Sigmoid colon (tissue), 7 donors: ENCODE data around the gene SLF2. TPM values are rescaled to one million over a fixed set of nuclear protein-coding genes. Genes with fewer than 3 reads are reported as not detected.
A peak's percentile ranks its signal among the peaks of the same experiment; 100 is the strongest.

ENCODE experiments used
- DNase-seq: peaks from one replicate; pipeline ENCODE4 v3.0.0-alpha.2; 2019
- H3K27ac ChIP-seq, 4 donors: fragments of 200-600 bp; sonication (generic); one replicate each; pipeline ENCODE4 v1.5.1; 2016 to 2019; ENCODE audit warnings: mild to moderate bottlenecking in 1 of 4
- H3K27me3 ChIP-seq, 3 donors: fragments of 200-600 bp; sonication (generic); one replicate each; pipeline ENCODE4 v1.5.1; 2019; ENCODE audit warnings: mild to moderate bottlenecking in 1 of 3
- H3K36me3 ChIP-seq, 4 donors: fragments of 200-600 bp; sonication (generic); one replicate each; pipeline ENCODE4 v1.5.1; 2016 to 2019
- H3K4me1 ChIP-seq, 4 donors: fragments of 200-600 bp; sonication (generic); one replicate each; pipeline ENCODE4 v1.5.1; 2017 to 2019
- H3K4me3 ChIP-seq, 4 donors: fragments of 200-600 bp; sonication (generic); one replicate each; pipeline ENCODE4 v1.5.1; 2017 to 2019; ENCODE audit warnings: mild to moderate bottlenecking in 2 of 4, moderate library complexity in 1 of 4
- H3K9me3 ChIP-seq, 4 donors: fragments of 200-600 bp in 3 of 4; sonication (generic) in 3 of 4; one replicate each; pipeline versions ENCODE4 v1.5.1 to v1.6.1; 2013 to 2019
- EP300 ChIP-seq, 4 donors: sonication (generic); formaldehyde crosslinking; IDR thresholded peaks; one replicate each; pipeline ENCODE4 v1.6.1; 2017; ENCODE audit warnings: antibody characterized with exemption in 4 of 4
- POLR2A ChIP-seq, 2 donors: fragments of 450-650 bp; IDR thresholded peaks; one replicate each; pipeline ENCODE4 v1.6.1; 2016; ENCODE audit warnings: antibody characterized with exemption in 2 of 2, mild to moderate bottlenecking in 2 of 2, moderate library complexity in 2 of 2
- POLR2AphosphoS5 ChIP-seq, 4 donors: sonication (generic); formaldehyde crosslinking; IDR thresholded peaks; one replicate each; pipeline ENCODE4 v1.6.1; 2017; ENCODE audit warnings: antibody characterized with exemption in 4 of 4
- WGBS, 2 donors: extraction: QIAGEN DNeasy Blood & Tissue Kit; methylation state at CpG; one replicate each; pipeline ENCODE4 v1.1.7; 2013; 5-methylcytosine and 5-hydroxymethylcytosine counted together
- intact Hi-C: fragments of 100-400 bp; cut with DNase I; formaldehyde crosslinking; loops from one replicate; pipeline ENCODE4 v1.15.1; 2023
- polyA plus RNA-seq, 3 donors: library from polyadenylated mRNA; stranded (reverse); fragments of 200-250 nt; gene quantifications; one replicate each; pipeline ENCODE4 v1.2.3, GENCODE V29; 2013
- total RNA-seq, 4 donors: library from RNA; depleted of rRNA; stranded (reverse); fragments of >200 nt; gene quantifications; one replicate each; pipeline ENCODE4 v1.1.0, GENCODE V29; 2016
- TF ChIP-seq, protein P1 (sequence below), 4 experiments: fragments of 450-650 bp in 3 of 4; fragments of 200-600 bp in 1 of 4; IDR thresholded peaks; one replicate each; pipeline ENCODE4 v1.5.1; 2016 to 2019; ENCODE audit warnings: antibody characterized with exemption in 4 of 4, mild to moderate bottlenecking in 3 of 4, moderate library complexity in 2 of 4
- donor health status: healthy with polysubstance abuse.
- donor health status: Bipolar disorder and iron deficiency.
- donor health status: healthy.

The SLF2 gene
- total and polyA plus RNA-seq, 7 donors: 3.2 to 49.9 (median 31.8) TPM

DNA sequence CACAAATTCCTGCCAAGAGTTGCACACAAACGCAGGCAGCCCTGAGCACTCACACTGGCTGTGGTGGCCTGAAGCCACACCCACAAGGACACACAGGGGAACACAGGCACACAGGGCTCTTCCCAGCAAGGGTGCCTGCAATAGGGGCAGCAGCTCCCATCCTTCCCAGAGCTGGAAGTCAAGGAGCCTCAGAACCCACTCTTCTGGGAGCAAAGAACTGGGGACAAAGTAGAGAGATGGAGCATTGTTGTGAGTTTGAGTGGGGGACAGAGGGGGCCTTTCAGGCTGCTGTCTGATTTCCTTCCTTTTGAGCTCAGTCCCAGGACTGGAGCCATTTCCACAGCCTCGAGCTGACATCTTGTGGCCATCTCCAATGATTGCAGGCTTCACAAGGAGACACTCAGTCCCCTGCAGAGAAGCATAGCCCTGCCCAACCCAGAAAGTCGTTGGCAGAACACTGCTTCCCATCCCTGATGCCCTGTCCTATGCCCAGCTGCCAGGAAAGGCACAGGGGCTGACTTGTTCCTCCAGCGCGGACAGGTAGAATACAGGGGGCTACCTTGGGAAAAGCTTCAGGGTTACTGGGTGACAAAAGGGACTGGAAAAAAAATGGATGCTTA, 34.4 kb upstream of the SLF2 start:
- 8 to 18% methylated on average over 5 of the region's 5 CpGs for WGBS, 2 donors
- Histone ChIP-seq H3K36me3 (no peaks in the 10 kb centered on the region), H3K4me3 (no peak overlapping the region), H3K27me3 (peaks cover 2 to 35% (median 34%) of the 10 kb centered on the region in 3 donors), H3K4me1 (no peaks in the 10 kb centered on the region), H3K9me3 (no peaks in the 10 kb centered on the region), H3K27ac (no peak overlapping the region)
- intact Hi-C loops: no loop called here
- DNase-seq: no peak
- TF ChIP-seq, protein P1, sequence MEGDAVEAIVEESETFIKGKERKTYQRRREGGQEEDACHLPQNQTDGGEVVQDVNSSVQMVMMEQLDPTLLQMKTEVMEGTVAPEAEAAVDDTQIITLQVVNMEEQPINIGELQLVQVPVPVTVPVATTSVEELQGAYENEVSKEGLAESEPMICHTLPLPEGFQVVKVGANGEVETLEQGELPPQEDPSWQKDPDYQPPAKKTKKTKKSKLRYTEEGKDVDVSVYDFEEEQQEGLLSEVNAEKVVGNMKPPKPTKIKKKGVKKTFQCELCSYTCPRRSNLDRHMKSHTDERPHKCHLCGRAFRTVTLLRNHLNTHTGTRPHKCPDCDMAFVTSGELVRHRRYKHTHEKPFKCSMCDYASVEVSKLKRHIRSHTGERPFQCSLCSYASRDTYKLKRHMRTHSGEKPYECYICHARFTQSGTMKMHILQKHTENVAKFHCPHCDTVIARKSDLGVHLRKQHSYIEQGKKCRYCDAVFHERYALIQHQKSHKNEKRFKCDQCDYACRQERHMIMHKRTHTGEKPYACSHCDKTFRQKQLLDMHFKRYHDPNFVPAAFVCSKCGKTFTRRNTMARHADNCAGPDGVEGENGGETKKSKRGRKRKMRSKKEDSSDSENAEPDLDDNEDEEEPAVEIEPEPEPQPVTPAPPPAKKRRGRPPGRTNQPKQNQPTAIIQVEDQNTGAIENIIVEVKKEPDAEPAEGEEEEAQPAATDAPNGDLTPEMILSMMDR (IDR thresholded peaks at IDR 0.05): peak in 3 of 4 experiments; percentile 6 to 62 (median 43)
- no peak for TF ChIP-seq POLR2AphosphoS5 (IDR thresholded peaks at IDR 0.05)

DNA sequence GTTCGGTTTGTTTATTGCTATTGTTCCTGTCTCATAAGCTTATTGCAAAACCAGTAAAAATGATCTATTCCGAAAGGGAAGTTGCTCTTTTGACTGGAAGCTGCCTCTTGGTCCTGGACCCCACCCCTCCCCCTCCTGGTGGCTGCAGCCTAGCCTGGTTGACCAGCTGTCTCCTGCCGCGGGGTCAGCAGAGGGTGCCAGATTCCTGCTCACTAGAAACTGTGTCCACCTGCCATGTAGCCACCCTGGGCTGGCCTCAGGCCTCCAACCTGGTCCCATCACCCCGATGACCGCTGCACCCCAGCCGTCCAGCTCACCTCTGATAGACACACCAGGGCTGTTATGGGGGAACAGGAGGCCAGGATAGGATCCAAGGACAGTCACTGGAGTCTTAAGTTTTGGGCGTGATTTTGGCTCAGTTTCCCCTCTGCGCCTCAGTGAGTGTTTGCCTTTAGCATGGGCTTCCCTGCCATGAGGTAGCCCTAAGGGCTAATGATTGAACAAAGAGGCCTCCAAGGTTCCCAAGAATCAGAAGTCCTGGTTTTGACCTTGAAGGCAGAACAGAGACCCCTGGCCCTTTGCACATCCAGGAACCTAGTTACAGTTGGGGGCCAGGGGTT, 32.9 kb upstream of the SLF2 start:
- Histone ChIP-seq H3K4me1 (no peaks in the 10 kb centered on the region), H3K27me3 (peaks cover 2 to 22% (median 21%) of the 10 kb centered on the region in 3 donors), H3K36me3 (no peaks in the 10 kb centered on the region), H3K27ac (no peak overlapping the region), H3K9me3 (no peaks in the 10 kb centered on the region), H3K4me3 (no peak overlapping the region)
- DNase-seq: no peak
- 73 to 78% methylated on average over 9 of the region's 9 CpGs for WGBS, 2 donors
- intact Hi-C loops: no loop called here
- TF ChIP-seq, protein P1 (IDR thresholded peaks at IDR 0.05): no peak
- no peak for TF ChIP-seq POLR2AphosphoS5 (IDR thresholded peaks at IDR 0.05)

DNA sequence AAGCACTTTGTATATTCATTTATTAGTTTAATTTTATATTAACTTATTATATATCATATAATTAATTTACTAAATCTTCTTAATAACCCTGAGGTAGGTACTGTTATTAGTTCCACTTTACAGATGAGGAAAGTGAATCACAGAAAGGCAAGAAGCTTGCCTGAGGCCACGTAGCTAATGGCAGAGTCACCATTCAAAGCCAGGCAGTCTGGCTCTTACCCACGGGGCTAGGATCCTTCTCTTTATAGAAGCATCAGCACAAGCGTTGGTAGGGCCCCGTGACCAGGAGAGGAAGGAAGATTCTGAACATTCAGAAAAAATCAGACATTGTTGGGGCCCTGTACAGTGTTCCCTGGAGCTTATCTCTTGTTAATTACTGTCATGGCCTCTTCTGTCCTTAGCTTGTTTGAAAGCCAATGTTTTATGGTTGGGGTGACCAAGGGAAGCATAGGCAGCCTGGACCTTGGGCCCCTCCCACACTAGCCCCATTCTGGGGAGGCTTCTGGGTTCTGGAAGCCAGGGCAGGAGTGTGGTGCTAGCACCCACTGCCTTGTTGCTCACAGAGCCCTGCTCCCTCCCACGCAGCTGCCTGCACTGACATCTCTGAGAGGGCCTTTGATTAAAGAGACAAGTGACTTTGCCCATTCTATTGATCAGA, 31.1 kb upstream of the SLF2 start:
- no peaks in the 10 kb centered on the region for H3K36me3 ChIP-seq
- DNase-seq: no peak
- H3K4me3 ChIP-seq: no peak overlapping the region
- peaks cover 0 to 6% (median 0%) of the 10 kb centered on the region in 4 donors for H3K4me1 ChIP-seq
- intact Hi-C loops: no loop called here
- H3K27me3 ChIP-seq: peaks cover 2 to 7% (median 4%) of the 10 kb centered on the region in 3 donors
- H3K9me3 ChIP-seq: no peaks in the 10 kb centered on the region
- WGBS, 2 donors: 50 to 70% methylated on average over 5 of the region's 5 CpGs
- TF ChIP-seq, protein P1 (IDR thresholded peaks at IDR 0.05): no peak
- TF ChIP-seq POLR2A (IDR thresholded peaks at IDR 0.05): no peak
- no peak for TF ChIP-seq EP300 (IDR thresholded peaks at IDR 0.05)
- no peak for TF ChIP-seq POLR2AphosphoS5 (IDR thresholded peaks at IDR 0.05)
- no peak overlapping the region for H3K27ac ChIP-seq

DNA sequence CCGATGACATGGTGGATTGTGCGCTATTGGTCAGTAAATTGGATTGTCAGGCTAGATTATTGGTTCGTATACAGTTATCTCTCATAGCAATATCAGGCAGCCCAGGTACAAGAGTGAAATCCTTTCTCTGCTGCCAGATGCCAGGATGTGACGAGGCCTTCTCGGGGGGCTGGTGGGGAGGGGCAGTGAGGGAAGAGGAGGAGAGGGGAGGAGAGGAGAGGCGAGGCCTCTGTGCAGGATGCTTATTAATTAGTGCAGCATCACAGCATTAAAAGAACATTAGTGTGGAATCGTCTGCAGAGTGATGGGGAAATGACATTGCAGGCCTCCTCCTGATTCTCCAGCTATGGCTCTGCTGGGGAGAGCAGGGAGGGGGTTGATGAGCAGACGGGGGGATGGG, 30.5 kb upstream of the SLF2 start:
- intact Hi-C loops: no loop called here
- peaks cover 0 to 2% (median 1%) of the 10 kb centered on the region in 3 donors for H3K27me3 ChIP-seq
- H3K4me1 ChIP-seq: peaks cover 0 to 8% (median 0%) of the 10 kb centered on the region in 4 donors
- H3K27ac ChIP-seq: no peak overlapping the region
- TF ChIP-seq, protein P1 (IDR thresholded peaks at IDR 0.05): no peak
- TF ChIP-seq POLR2A (IDR thresholded peaks at IDR 0.05): no peak
- TF ChIP-seq POLR2AphosphoS5 (IDR thresholded peaks at IDR 0.05): no peak
- TF ChIP-seq EP300 (IDR thresholded peaks at IDR 0.05): no peak
- 74 to 75% methylated on average over 8 of the region's 8 CpGs for WGBS, 2 donors
- no peaks in the 10 kb centered on the region for H3K36me3 ChIP-seq
- no peaks in the 10 kb centered on the region for H3K9me3 ChIP-seq
- H3K4me3 ChIP-seq: no peak overlapping the region
- no peak for DNase-seq
